GM12865 (cell line): ENCODE measurements around the gene PGRMC1.
"Not testable (repeated sequence)": the region's sequence is repeated elsewhere in the genome, so short reads cannot be mapped to it uniquely, and the experiment has no call there.

Experiments used
- DNase-seq: peaks from one replicate; pipeline ENCODE4 v3.0.0; 2010; ENCODE audit warnings: low read depth
- H3K4me3 ChIP-seq: 2 replicates; pipeline ENCODE4 v1.5.1; 2011; ENCODE audit warnings: mild to moderate bottlenecking, low read depth, low read length, control low read depth
- CTCF ChIP-seq: IDR thresholded peaks from 2 replicates; pipeline ENCODE4 v1.5.1; 2011; ENCODE audit warnings: low read length, control low read depth, low read depth, inconsistent platforms; ENCODE audit not compliant: insufficient read depth; ENCODE audit errors: missing control alignments

Gene PGRMC1

GRCh38 chrX:119247702-119248101 is 11.6 kb downstream of the PGRMC1 start:
- no peak overlapping the region for H3K4me3 ChIP-seq
- TF ChIP-seq CTCF = no peak
- DNase-seq = no peak

- no peak overlapping the region for H3K4me3 ChIP-seq
- TF ChIP-seq CTCF = no peak
- DNase-seq = no peak
Measured at GRCh38 chrX:119249891-119250290, 13.8 kb downstream of the PGRMC1 start.

- H3K4me3 ChIP-seq = no peak overlapping the region
- no peak for TF ChIP-seq CTCF
- no peak for DNase-seq
Measured at GRCh38 chrX:119251386-119251785, 15.3 kb downstream of the PGRMC1 start.

- TF ChIP-seq CTCF = no peak
- no peak for DNase-seq
- no peak overlapping the region for H3K4me3 ChIP-seq
Measured at GRCh38 chrX:119252716-119253115, 16.6 kb downstream of the PGRMC1 start.

- DNase-seq = peak; percentile 5
- H3K4me3 ChIP-seq = no peak overlapping the region
- peak; percentile 69 for TF ChIP-seq CTCF
Measured at GRCh38 chrX:119266364-119266995, 30.4 kb downstream of the PGRMC1 start.

GRCh38 chrX:119267115-119267514 is 31.0 kb downstream of the PGRMC1 start:
- DNase-seq = not testable (repeated sequence)

GRCh38 chrX:119272882-119273419 is 36.9 kb downstream of the PGRMC1 start:
- H3K4me3 ChIP-seq = no peak overlapping the region
- no peak for TF ChIP-seq CTCF
- DNase-seq = no peak

More at GRCh38 chrX:119267115-119267514, 31.0 kb downstream of the PGRMC1 start:
- not testable (repeated sequence) for H3K4me3 ChIP-seq
